Measurements from ENCODE around the gene ABCA4.
"Not testable (repeated sequence)": the region's sequence is repeated elsewhere in the genome, so short reads cannot be mapped to it uniquely, and the experiment has no call there.

The ABCA4 gene

GRCh38 chr1:94120991-94121390, at the start of gene ABCA4:
Gene ABCA4 (minus strand): TSS chr1:94121148. CDS start chr1:94121045, 103 bp downstream.
- FAIRE-seq = no peak
- DNase-seq (ENCODE audit: low spot score) = no peak

- FAIRE-seq = no peak
Observed at GRCh38 chr1:94169126-94169525, 48.2 kb upstream of the ABCA4 start.

GRCh38 chr1:94165843-94166242, 44.9 kb upstream of the ABCA4 start:
- DNase-seq (ENCODE audit: low spot score) (no peak), FAIRE-seq (no peak)

More at GRCh38 chr1:94169126-94169525, 48.2 kb upstream of the ABCA4 start:
- DNase-seq (ENCODE audit: low spot score) = no peak

GRCh38 chr1:94164885-94165284, 43.9 kb upstream of the ABCA4 start:
- not testable (repeated sequence) for FAIRE-seq; DNase-seq (ENCODE audit: low spot score)

- DNase-seq (ENCODE audit: low spot score); FAIRE-seq: not testable (repeated sequence)
Observed at GRCh38 chr1:94164121-94164520, 43.2 kb upstream of the ABCA4 start.

- FAIRE-seq = peak; percentile 71
- DNase-seq (ENCODE audit: low spot score) = not testable (repeated sequence)
Observed at GRCh38 chr1:94163249-94163648, 42.3 kb upstream of the ABCA4 start.

GRCh38 chr1:94160811-94161210, 39.9 kb upstream of the ABCA4 start:
- FAIRE-seq (no peak), DNase-seq (ENCODE audit: low spot score) (peak; percentile 53)

GRCh38 chr1:94156096-94156625, 35.2 kb upstream of the ABCA4 start:
- DNase-seq (ENCODE audit: low spot score) (no peak), FAIRE-seq (no peak)

- FAIRE-seq = no peak
Observed at GRCh38 chr1:94154989-94155388, 34.0 kb upstream of the ABCA4 start.

GRCh38 chr1:94153133-94153532, 32.2 kb upstream of the ABCA4 start:
- FAIRE-seq = no peak
- no peak for DNase-seq (ENCODE audit: low spot score)

More at GRCh38 chr1:94154989-94155388, 34.0 kb upstream of the ABCA4 start:
- DNase-seq (ENCODE audit: low spot score) = no peak

GRCh38 chr1:94149166-94149565, 28.2 kb upstream of the ABCA4 start:
- not testable (repeated sequence) for FAIRE-seq; DNase-seq (ENCODE audit: low spot score)

GRCh38 chr1:94146273-94146672, 25.3 kb upstream of the ABCA4 start:
- no peak for DNase-seq (ENCODE audit: low spot score)
- no peak for FAIRE-seq

- DNase-seq (ENCODE audit: low spot score) (no peak), FAIRE-seq (no peak)
Observed at GRCh38 chr1:94144836-94145235, 23.9 kb upstream of the ABCA4 start.

- DNase-seq (ENCODE audit: low spot score) (no peak), FAIRE-seq (no peak)
Observed at GRCh38 chr1:94143809-94144176, 22.8 kb upstream of the ABCA4 start.

GRCh38 chr1:94143173-94143808, 22.3 kb upstream of the ABCA4 start:
- DNase-seq (ENCODE audit: low spot score) = no peak
- FAIRE-seq = no peak

GRCh38 chr1:94142583-94142982, 21.6 kb upstream of the ABCA4 start:
- FAIRE-seq (no peak), DNase-seq (ENCODE audit: low spot score) (no peak)

GRCh38 chr1:94142022-94142421, 21.1 kb upstream of the ABCA4 start:
- FAIRE-seq (no peak), DNase-seq (ENCODE audit: low spot score) (no peak)

- FAIRE-seq = no peak
- DNase-seq (ENCODE audit: low spot score) = no peak
Observed at GRCh38 chr1:94132111-94132510, 11.2 kb upstream of the ABCA4 start.

GRCh38 chr1:94130851-94131595, 10.1 kb upstream of the ABCA4 start:
- DNase-seq (ENCODE audit: low spot score) = peak; percentile 55
- FAIRE-seq = no peak

- no peak for DNase-seq (ENCODE audit: low spot score)
- no peak for FAIRE-seq
Observed at GRCh38 chr1:94126651-94127050, 5.7 kb upstream of the ABCA4 start.

GRCh38 chr1:94125551-94126514, 4.9 kb upstream of the ABCA4 start:
- no peak for FAIRE-seq
- no peak for DNase-seq (ENCODE audit: low spot score)

All from urothelium cell line (cell line).